Stimulated activated CD8-positive, alpha-beta memory T cell treated with anti-CD3 and anti-CD28 coated beads, Interleukin-4, amount 100 ng/mL, for 48 hours (primary cell): ENCODE measurements around the gene DIAPH1.

Source experiments
- DNase-seq: peaks from one replicate; pipeline ENCODE4 v3.0.0-alpha.2; 2020

DIAPH1 gene

DNA sequence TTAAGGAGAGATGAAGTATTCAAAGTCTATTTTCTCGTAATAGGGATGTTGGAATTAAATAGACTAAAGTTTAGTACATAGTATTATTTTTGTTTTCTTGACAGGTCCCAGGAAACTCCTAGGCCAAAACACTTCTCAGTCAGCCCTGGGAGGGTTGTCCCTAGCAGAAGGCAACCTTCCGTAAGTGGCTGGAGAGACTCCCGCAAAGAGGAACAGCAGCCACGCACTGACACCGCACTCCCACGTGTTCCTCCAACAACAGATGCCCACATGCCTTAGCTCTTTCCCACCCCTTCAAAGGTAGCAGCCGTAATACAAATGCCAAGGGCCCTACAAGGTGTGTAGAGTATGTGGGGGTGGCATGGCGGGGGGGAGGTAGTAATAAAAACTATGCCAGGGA is 101.5 kb downstream of the DIAPH1 start:
- DNase-seq, result no peak

DNA sequence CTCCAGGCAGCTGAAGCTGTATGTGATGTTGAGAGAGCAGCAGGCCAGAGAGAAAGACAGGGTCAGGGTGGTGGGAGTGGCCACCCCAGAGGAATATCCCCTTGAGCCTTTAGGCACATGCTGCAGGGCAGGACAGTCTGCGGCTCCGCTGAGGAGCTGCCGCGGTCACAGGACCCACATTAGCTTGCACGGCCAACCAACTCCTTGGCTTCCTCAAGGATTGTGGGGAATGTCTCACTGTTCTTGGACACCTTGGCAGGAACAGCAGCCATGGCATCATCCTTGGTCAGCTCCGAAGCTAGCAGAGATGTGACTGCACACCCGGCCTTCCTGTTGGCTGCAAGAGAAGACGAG is 102.2 kb downstream of the DIAPH1 start:
- DNase-seq, result no peak

DNA sequence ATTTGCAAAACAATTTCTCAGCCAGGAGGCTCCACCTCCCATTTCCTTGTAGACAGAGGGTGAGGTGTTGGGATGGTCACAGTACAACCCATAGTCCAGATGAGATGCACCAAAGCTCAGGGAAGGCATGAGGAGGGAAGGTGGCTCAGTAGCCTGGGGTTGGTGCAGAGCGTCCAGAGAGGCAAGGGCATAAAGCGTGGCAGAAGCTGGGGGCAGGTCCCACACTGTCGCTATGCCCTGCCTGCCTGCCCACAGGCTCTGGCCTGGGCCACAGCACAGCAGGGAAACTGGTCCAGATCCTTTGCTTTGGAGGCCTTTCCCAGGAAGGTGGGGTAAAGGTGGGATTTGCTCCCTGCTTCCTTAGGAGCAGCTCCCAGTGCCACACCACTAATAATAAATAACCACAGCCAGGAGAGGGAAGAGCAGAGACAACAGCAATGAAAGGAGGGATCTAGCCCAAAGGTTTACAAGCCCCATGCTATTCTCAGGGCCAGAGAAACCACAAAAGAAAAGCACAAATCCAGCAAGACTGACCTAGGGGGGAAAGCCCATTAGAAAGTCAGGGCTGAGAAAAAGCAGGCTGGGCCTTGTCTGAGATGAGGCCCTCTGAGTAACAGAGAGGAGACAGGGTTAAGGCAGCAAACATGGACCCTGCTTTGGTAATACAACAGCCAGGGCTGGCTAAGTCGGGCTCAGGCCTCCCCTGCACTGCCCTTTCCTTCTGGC is 102.7 kb downstream of the DIAPH1 start:
- DNase-seq, result no peak

DNA sequence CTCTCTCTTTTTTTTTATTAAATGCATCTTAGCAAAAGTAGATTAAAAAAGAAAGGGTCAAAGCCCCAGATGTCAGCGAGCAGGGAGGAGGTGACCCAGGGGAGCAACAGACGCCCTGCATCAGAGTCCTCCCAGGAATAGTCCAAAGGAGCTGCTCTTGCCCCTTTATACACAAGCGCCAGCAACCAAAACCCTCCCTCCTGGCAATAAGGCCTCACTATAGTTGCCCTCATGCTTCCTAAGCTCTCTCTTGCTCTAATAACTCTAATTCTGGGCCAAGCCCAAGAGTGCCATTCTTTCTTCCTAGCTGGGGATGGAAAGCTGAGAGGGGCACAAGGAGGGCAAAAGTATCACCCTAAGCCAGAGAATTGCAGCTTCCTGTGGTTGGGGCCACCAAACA is 103.7 kb downstream of the DIAPH1 start:
- no peak for DNase-seq

DNA sequence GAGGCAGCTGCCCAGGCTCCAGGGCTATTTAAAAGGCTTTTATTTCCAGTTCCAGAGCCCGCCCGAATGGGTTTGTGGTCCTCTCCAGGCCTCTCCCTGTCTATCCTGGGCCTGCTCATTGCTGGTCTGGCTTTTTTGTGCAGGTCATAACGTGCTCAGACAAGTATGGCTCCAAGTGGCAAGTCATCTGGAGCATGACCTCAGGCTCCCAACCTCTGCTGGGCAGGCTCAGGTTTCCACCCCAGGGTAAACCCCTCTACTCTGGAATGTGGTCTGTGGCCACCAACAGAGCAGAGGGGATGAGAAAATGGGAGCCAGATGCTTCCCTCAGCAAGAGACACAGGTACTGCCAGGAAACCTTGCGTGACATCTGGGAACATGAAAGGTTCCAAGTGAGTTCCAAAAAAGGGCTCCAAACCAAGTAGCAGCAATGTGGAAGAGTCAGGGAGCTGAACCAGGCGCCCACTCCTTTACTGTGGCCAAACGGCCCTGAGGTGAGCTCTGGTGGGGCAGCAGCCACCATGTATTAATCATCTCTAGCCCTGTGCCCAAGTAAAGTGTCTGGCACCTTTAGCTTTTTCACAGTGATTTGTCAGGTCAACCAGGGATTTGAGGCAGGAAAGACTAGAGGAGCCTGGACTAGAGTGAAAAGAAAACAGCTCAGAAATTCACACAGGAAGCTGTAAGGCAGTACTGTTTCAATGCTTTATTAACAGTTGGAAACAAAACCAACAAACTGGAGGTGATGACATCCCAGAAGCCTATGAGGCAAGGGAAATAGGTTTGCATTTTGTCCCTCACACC is 104.3 kb downstream of the DIAPH1 start:
- no peak for DNase-seq

DNA sequence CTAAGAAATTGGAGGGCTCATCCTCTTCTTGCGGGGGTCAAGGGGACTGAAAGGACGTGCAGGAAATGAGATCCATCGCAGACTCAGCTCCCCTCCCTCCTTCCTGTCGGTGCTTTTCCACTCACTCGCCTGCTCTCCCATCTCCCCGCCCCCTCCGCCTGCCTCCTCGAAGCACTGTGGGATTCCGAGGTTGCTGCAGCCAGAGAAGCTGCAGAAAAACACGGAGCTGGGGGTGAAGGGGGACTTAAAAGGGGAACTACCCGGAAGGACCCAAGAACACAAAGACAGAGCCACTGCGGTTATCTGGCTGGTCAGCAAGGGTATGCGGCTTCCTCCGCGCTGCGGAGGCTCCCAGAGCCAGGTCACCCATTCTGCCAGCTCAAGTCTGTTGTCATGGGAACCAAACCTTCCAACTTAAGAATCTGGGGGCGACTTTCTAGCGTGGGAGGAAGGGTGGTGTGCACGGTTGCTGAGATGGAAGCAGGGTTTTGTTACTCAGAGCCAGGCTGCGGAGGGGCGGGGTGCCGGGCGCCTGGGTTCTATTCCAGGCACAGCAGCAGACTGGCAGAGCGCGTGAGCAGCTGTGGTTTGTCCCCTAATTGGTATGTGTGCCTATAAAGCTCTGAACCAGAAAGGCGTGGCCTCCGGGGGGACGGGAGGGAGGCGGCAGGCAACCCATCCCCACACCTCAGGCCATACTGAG is 105.0 kb downstream of the DIAPH1 start:
- DNase-seq, result peak; percentile 80

DNA sequence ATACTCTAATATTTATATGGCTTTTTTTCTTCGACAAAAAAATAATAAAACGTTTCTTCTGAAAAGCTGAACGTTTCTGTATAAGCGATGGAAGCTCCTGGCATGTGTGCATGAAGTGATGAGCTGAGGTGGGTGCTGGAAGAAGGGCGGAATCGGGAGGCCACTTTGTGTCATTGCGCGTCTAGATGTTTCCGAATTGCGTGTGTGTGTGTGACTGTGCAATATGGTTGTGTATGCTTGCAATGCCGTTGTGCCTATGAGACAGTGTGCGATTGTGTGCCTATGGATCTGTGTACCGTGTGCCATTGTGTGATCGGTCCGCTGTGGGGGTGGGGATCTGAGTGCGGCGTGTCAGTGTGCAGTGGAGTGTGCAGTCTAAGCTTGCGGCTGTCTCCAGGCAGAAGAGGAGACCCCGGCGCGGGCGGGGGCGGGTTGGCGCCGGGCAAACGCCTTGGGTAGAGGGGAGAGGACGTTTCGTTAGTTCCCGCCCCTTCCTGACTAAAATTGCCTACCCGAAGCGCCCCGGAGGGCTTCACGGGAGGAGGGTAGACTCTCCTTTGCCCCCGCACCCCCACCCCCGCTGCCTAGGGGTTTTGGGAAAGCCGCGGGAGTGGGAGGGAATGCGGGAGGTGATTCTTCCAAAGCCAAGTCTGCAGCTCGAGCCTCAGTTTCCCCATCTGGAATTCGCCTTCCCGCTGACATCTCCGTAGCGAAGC is 105.7 kb downstream of the DIAPH1 start:
- peak; percentile 59 for DNase-seq

DNA sequence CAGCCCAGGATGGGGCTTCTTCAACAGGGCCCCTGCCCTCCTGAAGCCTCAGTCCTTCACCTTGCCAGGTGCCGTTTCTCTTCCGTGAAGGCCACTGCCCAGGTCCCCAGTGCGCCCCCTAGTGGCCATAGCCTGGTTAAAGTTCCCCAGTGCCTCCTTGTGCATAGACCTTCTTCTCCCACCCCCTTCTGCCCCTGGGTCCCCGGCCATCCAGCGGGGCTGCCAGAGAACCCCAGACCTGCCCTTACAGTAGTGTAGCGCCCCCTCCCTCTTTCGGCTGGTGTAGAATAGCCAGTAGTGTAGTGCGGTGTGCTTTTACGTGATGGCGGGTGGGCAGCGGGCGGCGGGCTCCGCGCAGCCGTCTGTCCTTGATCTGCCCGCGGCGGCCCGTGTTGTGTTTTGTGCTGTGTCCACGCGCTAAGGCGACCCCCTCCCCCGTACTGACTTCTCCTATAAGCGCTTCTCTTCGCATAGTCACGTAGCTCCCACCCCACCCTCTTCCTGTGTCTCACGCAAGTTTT is 106.3 kb downstream of the DIAPH1 start:
- DNase-seq, result peak; percentile 96

DNA sequence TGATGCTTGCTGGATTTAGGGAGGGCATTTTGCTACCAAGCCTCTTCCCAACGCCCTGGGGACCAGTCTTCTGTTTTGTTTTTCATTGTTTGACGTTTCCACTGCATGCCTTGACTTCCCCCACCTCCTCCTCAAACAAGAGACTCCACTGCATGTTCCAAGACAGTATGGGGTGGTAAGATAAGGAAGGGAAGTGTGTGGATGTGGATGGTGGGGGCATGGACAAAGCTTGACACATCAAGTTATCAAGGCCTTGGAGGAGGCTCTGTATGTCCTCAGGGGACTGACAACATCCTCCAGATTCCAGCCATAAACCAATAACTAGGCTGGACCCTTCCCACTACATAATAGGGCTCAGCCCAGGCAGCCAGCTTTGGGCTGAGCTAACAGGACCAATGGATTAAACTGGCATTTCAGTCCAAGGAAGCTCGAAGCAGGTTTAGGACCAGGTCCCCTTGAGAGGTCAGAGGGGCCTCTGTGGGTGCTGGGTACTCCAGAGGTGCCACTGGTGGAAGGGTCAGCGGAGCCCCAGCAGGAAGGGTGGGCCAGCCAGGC is 107.0 kb downstream of the DIAPH1 start:
- DNase-seq, result no peak

DNA sequence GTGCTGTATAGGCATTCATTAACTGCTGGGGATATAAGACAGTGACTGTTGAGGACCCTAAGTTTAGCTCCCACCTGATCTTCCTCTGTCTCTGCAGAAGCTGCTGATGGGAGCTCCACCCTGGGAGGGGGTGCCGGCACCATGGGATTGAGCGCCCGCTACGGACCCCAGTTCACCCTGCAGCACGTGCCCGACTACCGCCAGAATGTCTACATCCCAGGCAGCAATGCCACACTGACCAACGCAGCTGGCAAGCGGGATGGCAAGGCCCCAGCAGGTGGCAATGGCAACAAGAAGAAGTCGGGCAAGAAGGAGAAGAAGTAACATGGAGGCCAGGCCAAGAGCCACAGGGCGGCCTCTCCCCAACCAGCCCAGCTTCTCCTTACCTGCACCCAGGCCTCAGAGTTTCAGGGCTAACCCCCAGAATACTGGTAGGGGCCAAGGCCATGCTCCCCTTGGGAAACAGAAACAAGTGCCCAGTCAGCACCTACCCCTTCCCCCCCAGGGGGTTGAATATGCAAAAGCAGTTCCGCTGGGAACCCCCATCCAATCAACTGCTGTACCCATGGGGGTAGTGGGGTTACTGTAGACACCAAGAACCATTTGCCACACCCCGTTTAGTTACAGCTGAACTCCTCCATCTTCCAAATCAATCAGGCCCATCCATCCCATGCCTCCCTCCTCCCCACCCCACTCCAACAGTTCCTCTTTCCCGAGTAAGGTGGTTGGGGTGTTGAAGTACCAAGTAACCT is 107.8 kb downstream of the DIAPH1 start:
- no peak for DNase-seq

DNA sequence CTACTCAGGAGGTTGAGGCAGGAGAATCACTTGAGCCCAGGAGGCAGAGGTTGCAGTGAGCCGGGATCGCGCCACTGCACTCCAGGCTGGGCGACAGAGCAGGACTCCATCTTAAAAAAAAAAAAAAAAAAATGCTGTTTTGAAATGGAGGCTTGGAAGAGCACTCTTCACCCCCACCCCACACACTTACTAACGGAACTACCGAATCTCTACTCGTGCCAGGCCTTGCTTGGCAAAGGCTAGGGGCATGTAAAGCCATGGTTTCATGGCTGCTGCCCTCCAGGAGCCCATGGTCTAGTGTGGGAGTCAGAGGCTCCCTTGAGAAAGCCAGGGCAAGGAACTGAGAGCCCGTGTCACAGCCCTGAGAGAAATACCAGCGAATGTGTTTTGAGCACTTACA is 108.6 kb downstream of the DIAPH1 start:
- no peak for DNase-seq

DNA sequence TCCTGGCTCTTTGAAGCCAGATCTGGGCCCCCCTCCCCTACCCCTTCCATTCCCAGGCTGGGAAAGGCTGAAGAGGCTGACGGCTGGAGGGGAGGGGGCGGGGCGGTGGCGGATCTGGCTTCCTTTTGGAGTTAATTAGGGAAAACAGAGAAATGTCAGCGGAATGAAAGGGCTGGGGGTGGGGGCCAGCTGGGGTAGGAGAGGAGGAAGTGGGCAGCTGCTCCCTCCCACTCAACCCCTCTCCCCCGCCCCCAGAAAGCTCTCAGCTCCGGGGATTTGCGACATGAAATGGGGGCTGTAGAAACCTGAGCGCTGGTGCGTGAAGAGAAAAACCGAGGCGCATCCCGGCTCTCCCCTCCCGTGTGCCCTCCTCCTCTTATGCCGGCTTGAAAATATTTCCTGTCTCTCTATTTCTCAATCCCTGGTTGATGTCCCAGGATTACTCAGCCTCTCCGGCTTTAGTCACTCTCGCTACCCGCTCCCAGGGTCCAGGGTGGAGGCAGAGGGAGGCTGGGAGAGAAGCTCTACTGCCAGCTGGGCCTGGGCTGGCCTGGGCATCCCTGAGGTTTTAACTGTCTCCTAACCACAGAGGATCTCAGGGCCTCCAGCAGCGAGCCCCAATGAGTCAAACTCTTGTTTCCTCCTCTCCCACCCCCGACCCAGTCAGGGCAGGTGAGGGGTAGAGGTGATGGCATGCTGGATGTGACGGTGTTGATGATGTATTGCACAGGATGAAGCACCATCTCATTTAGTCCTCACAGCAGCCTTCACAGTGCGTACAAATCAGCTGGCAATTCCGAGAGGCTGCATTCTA is 109.8 kb downstream of the DIAPH1 start:
- peak; percentile 36 for DNase-seq

DNA sequence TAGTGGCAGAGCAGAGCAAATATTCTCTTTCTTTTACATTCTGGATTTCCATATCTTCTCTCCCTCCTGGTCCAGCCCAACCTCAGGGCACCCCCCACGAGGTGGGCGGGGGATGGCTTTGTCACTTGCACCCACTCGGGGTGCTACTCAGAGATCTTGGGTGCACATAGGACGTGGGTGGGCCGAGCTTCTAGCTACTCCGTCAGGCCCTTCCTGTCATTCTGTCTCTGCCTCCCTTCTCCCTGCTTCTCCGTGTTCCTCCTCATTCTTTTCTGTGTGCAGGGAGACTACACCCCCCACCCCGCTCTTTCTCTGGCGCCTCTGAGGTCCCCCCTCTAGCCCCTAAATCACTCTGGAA is 110.4 kb downstream of the DIAPH1 start:
- DNase-seq, result no peak

DNA sequence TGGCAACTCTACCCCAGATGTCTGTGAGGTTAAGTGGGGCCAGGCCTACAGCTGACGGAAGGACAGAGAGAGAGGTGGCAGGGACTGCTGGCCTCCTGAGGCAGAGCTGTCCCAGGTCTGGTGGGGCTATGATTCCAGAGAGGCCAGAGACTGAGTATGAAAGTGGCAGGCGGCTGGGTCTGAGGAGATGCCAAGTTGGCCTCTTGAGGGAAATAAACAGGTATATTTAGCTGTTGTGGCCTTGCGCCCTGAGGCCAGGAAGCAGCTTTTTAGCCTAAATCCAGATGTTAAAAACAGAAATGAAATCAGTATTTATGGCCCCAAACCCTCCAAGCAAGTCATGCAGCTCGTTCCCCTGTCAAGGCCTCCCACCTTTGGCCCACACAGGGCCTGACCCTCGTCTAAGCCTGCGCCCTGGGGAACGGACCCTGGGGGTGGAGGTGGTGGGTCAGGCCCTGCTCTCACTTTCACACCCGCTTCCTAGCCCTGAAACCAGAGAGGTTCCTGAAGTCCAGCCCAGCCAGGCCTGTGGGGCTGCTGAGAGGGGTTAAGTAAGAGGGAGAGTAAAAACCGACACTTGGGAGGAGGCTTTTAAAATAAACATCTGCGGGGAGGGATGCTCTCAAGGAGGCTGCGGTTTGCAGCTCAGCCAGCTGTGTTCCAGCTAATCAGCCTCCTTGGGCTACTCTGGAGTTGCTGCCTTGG is 111.3 kb downstream of the DIAPH1 start:
- DNase-seq, result no peak

DNA sequence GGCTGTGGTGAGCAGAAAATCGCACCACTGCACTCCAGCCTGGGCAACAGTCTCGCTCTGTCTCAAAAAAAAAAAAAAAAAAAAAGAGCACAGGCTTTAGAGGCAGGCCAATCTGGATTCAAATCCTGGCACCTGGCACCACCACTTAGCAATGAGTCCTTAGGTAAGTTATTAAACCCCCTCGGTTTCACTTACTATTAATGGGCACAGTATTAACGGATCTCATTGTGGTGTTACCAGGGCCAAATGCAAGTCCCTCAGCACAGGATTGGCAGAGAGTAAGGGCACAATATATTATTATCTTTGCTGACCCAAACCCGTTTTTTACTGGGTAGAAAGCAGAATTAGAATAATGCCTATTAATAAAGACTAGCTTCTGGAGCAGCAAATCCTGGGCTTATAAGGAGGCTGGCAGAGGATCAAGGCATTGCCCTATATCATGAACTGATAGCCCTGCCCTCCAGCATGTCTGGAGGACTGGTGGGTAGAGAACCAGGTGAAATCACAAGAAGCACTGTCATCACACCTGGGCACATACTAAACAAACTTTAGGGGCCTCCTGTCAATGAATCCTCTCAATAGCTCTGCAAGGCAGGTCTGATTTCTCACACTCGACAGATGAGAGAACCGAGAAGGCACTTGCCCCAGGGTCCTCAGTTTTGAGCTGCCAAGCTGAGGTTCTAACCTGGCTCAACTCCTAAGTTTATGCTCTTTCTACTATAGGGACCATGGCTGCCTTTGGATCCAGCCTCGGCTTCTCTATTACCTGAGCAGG is 112.2 kb downstream of the DIAPH1 start:
- no peak for DNase-seq

DNA sequence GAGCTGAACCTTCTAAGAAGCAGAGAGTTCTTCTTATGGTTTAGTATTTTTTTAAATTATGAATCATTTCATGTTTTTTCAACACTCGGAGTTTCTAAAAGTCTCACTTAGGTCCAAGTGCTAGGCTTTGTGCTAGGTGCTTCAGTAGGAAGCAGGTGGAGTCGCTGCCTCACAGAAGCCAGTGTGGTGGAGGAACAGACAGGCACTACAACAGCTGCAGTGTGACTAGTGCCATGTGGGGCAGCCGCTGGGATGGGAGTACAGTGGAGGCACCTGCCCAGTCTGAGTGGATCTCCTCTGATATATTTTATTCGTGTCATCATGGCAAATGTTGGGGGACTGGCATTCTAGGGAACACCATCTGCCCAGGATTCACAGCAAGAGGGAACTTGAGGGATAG is 114.6 kb downstream of the DIAPH1 start:
- DNase-seq, result no peak

DNA sequence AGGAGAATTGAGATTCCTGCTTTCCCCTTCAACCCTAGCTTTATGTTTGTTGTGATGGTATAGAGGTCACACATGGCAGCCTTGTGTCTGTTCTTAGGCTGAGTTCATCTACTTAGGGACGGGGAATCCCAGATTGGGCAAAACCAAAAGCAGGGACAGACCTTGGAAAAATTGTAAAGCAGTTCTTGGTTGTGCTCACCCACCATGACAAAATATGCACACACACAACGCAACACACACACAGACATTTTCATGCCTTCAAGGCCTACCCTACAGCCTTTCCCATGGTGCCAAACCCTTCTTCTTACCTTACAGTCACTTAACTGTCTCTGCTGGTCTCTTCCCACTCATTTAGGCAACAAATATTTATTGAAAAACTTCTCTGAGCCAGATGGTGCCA is 115.1 kb downstream of the DIAPH1 start:
- no peak for DNase-seq

DNA sequence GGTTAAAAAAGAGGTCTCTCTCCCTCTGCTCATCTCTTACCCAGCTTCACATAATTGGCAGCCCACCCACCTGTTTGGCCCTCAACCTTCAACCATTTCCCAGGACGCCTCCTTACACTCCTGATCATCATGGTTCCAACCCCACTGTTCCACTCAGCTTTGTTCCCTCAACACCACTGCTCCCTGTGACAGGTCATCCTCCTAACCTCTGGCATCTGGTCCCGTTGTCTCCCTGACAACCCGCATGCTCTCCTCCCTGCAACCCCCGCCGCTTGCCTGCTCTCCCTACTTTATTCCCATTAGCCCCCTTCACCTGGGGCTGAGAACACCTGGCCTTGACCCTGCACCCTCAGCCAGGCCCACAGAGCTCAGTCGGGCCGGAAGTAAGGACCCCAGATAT is 117.0 kb downstream of the DIAPH1 start:
- no peak for DNase-seq

DNA sequence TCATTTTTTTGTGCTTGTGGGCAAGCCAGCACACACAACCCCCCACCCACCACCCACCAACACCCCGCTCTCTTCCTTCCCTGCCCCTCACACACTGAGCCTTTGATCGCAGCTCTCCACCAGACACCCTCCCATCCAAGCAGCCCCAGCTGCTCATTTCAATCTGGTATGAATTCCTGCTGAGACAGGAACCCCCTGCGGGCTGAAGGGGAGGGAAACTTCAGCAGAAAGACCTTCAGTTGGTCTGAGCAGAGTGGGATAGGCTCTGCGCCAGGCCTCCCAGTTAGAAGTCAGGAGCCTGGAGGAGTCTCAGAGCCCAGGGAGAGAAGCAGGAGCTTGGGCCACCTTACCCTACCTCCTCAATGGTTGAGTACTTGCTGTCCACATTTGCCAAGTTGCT is 122.8 kb downstream of the DIAPH1 start:
- DNase-seq, result no peak

DNA sequence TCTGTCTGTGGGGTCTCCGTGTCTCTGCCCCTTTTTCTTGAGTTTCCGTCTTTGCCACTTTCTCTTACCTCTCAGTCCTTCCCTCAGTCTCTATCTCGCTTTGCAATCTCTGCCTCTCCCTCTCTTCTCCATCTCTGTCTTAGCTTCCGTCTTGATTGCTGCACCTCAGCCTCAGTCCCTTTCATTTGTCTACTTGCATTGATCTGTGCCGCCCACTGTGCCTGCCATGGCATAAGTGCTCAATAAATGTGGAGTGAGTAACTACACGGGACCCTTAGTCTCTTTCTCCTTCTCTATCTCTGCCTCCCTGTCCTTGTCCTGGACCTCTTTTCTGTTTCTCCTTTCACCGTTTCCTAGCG is 123.4 kb downstream of the DIAPH1 start:
- DNase-seq, result no peak
